IPS-NIHi7 (cell line): Measurements from ENCODE around the gene MYH7.
"Not testable (repeated sequence)": the region's sequence is repeated elsewhere in the genome, so short reads cannot be mapped to it uniquely, and the experiment has no call there.

Experiments
- DNase-seq: peaks from one replicate; pipeline ENCODE4 v3.0.0; 2012; ENCODE audit warnings: mixed read lengths; ENCODE audit errors: extremely low spot score

The MYH7 gene

DNA sequence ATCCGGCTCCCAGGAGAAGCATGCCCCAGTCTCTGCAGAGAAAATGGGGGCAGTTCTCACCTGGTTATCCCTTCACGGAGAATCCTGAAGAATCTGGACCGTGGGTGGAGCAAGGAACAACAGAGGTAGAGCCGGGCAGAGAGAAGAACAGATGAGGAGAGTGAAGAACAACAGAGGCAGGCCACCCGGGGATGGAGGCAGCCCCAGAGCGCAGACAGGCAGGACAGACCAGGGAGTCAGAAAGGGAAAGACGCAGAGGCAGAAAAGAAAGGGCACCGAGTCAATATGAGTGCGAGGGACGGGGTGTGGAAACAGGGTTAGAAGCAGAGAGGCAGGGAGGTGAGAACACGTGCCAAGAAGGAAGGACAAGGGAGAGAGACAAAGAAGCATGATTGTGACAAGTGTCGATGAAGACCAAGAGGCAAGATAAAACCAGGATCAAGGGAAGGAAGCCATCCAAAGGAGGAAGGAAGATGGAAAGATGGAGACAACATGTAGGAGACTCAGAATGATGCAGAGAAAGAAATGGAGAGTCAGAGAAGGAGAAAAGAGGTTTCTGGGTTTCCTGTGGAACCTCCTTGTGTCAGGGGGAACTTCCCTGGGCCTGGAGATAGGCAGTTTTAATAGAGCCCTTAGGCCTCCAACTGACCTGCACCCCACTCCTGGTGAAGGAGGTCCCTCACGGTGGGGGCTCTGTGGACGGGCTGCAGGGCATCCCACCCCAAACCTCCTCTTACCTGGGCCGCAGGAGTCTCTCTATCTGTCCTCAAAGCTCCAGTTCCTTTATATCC, 27.7 kb downstream of the MYH7 start, which contains the start of gene MYH6:
Gene MYH6, minus strand, starts transcription at position 758 of the 791 bp plus-strand sequence. CDS start 1,050 bp downstream, outside the sequence.
- no peak for DNase-seq

DNA sequence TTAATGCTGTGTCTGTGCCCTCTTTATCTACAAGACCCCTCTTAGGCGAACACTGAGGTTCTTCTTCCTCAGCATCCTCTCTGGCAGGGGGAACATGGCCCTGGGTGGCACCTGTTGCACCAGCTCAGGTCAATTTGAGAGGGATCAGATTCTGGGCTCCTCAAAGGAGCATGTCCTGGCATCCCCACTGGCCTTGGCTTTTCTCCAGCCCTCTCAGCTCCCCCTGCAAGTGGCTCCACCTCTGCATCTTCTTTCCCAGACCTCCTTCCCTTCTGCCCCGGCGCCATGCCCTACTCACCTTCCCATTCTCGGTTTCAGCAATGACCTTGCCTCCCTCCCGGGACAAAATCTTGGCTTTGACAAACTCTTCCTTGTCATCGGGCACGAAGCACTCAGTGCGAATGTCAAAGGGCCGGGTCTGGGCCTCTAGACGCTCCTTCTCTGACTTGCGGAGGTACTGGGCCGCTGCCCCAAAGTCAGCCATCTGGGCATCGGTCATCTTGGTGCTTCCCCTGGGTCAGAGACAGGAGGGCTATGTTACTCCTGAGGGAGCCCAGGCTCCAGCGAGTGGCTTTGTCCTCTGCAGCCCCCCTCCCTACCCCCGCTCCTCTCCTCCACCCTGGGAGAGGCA, 28.6 kb downstream of the MYH7 start:
- DNase-seq = no peak

DNA sequence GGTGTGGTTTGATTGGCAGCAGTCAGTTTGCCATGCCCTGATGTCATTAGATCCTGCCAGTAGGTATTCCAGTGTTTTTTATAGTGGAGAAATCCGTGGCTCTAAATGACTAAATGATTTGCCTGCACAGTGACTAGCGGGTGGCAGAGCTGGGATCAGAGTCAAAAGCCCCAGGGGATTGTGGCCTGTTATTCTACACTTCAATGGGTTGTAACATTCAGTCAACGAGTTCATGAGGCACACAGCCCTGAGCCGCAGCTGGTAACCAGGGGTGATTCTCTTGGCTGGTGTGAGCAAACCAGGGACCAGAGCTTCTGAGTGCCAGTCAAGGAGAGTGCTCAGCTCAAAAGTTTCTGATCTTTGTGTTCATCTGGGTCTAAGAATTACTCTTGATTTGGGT, 29.2 kb downstream of the MYH7 start:
- no peak for DNase-seq

DNA sequence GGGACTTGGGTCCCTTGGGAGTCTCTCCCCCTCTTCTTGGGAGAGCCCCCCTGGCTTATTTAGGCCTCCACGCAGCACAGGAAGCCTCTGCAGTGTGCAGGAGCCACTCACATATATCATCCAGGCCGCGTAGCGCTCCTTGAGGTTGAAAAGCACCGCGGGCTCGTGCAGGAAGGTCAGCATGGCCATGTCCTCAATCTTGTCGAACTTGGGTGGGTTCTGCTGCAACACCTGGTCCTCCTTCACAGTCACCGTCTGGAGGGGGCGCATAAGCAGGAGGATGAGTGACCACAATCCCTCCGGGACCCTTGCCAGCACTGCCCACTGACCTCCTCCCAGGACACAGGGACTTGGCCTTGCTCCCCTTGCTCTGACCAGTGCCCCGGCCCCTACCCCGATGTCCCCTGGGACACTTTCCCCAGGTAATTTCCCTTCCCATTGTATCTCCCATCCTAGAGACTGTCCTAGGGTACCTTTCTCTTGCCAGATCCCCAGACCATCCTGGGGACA, 29.9 kb downstream of the MYH7 start:
- DNase-seq = no peak

DNA sequence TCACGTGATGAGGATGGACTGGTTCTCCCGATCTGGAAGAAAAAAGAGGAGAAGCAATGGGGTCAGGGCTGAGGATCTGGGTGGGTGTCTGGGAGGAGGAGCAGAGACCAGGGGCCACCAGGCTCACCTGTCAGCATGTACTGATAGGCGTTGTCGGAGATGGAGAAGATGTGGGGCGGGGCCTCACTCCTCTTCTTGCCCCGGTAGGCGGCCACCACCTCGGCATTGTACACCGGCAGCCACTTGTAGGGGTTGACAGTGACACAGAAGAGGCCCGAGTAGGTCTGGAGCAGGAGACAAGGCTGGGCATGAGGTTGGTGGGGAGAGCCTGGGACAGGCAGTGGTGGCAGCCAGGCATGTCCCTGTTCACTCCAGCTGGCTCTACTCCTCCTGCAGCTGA, 30.4 kb downstream of the MYH7 start:
- DNase-seq = no peak

DNA sequence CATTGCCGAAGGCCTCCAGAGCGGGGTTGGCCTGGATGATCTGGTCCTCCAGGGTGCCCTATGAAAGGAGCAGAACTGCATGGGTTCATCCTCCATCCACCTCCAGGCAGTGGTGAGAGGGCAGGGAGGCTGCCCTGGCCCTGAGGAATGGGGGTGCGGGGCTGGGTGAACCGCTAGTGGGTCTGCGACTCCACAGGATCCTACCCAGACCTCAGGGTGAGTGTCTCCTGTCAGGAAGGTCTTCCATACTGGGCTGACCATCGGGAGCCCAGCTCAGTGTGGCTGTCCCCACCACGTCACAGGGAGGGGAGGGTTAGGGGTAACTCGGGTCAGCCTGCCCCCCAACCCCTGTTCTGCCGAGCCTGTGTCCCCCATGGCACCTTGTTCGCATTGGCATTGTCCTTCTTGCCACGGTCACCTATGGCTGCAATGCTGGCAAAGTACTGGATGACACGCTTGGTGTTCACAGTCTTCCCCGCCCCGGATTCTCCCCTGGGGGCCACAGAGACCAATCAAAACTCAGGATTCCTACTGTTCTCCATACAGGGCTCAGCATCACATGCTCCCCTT, 31.0 kb downstream of the MYH7 start:
- no peak for DNase-seq

DNA sequence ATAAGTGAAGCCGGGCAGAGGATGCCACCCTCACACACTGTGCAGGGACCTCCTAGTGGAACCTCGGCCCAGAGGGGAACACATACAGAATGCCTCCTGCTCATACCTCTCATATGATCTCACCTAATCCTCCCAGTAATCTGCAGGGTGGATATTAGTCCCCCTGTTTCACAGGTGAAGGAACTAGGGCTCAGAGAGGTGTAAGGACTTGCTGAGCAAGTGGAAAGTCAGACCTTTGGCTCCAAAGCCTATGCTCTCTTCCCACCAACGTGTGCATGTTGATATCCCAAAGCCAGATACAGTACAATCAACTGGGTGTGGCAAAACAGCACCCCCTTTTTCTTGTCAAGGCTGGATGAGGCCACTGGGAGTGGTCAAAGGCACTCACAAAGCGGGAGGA, 31.6 kb downstream of the MYH7 start:
- no peak for DNase-seq

DNA sequence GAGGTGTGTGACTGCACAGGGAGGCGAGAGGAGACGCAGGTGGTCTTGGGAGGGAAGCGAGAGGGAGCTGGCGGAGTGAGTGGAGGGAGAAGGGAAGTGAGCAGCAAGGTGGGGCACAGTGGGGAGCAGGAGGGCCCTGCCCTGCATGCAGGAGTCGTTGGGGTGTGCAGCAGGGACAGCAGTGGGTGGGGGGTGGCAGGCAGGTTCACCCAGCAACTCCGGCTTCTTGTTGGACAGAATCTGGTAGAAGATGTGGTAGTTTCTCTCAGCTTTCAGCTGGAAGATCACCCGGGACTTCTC, 32.4 kb downstream of the MYH7 start:
- DNase-seq = no peak

DNA sequence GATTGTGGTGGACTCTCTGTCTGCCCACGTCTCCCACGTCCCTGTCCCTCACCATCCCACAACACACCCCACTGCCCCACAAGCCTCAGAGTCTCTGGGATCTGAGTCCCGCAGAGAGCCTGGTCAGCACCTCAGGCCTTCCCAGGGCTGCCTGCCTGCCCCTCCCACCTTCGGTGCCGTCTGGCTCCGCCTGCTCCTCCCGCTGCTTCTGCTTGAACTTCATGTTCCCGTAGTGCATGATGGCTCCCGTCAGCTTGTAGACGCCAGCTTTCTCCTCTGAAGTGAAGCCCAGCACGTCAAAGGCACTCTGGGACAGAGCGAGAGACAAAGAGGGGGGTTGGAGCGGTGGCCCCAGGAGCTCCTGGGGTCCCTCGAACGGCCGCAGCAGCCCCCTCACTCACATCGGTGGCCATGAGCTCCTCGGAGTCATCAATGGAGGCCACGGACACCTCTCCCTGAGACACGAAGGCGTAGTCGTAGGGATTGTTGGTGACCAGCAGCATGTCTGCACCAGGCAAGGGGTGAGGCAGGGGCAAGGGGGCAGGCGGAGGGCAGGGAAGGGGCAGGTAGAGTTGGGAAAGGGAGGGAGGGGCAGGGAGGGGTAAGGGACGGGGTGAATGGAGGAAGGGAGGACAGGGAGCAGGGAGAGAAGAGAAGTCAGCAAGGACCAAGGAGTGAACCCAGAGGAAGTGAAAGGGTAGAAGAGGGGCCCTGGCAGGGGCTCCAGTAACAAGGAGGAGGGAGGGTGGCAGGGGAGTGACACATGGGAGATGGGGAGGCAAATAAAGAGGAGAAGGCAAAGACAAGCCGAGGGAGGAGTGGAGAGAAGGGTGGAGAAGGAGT, 32.9 kb downstream of the MYH7 start:
- peak; percentile 43 for DNase-seq

DNA sequence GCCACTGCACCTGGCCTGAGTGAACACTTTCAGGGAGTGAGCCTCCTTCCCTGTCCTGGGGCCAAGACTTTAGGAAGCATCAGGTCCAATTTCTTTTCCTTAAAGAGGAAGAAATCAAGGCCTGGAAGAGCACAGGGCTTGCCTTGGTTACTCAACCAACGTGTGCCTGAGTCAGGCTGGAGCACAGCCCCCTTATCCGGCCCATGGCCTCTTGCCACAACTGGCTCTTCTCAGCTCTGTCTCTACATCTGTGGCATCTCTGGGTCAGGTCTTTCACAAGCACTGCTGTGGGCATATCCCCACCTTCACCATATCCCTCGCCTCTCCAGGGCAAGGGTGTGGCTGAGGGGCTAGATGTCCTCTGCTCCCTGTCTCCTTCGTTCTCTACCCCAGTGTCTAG, 34.2 kb downstream of the MYH7 start:
- DNase-seq = no peak

DNA sequence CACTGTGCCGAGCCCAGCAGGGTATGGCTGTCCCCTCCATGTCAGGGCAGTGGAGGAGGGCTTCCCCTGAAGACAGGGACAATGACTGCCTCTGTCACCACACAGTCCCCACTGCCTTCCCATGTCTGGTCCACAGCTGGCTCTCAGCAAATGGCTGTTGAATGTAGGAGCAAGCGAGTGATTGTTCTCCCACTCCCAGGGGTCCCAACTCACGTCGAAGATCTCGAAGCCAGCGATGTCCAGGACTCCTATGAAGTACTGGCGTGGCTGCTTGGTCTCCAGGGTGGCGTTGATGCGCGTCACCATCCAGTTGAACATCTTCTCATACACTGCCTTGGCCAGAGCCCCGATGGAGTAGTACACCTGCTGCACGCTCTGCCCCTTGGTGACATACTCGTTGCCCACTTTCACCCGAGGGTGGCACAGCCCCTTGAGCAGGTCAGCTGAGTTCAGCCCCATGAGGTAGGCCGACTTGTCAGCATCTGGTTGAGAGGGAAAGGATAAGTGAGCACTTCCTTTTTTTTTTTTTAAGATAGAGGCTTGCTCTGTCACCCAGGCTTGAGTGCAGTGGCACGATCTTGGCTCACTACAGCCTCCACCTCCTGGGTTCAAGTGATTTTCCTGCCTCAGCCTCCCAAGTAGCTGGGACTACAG, 34.8 kb downstream of the MYH7 start:
- not testable (repeated sequence) for DNase-seq

DNA sequence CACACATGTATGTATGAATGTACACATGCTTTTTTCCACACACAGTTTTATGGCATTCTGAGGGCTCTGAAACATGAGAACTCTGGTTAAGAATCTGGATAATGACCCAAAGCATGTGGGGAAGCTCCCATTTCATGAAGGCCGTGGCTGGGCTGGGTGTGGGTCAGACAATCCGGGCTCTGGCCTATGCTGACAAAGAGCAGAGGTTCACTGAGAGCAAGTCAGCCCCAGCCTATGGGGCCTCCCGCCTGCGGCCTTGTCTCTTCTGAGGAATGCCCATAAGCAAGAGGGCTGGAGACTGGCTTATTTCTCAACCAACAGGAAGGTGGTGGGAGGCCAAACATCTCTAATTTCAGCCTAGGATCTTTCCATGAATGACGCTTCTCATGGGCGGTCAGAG, 35.9 kb downstream of the MYH7 start:
- DNase-seq = no peak

DNA sequence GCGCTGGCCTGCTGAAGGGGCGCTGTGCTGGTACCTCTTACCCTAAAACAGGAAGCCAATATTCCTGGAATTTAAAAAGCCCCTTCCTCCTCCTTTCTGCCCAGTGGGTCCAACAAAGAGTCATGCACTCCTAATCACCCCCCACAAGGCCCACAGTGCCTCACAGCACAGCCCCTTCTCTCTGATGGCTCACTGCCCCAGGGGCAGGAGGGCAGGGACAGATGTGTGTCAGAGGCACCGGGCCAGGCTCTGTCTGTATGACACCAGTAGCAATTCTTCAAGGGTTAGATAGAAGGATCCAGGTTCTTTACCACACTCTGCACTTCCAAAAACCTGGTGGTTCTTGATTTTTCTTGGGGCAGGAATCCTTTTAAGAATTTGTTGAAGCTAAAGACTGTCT, 36.3 kb downstream of the MYH7 start:
- no peak for DNase-seq

DNA sequence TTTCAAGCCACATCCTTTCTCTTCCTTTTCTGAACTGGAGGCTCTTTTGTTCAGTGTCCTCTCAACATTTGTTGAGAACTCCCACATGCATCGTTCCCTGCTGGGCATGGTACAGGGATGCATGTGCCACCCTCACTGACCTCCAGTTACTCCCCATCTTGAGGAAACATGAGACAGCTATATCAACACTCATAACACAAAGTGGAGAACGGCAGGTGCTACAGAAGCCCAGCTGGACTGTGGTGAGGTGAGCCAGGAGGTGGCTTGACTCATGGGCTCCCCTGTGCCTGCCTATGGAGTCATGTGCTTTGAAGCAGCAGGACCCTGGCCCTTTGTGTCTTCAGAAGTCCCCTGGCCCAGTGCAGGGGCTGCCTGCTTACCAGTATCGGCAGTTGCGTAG, 37.1 kb downstream of the MYH7 start:
- no peak for DNase-seq

DNA sequence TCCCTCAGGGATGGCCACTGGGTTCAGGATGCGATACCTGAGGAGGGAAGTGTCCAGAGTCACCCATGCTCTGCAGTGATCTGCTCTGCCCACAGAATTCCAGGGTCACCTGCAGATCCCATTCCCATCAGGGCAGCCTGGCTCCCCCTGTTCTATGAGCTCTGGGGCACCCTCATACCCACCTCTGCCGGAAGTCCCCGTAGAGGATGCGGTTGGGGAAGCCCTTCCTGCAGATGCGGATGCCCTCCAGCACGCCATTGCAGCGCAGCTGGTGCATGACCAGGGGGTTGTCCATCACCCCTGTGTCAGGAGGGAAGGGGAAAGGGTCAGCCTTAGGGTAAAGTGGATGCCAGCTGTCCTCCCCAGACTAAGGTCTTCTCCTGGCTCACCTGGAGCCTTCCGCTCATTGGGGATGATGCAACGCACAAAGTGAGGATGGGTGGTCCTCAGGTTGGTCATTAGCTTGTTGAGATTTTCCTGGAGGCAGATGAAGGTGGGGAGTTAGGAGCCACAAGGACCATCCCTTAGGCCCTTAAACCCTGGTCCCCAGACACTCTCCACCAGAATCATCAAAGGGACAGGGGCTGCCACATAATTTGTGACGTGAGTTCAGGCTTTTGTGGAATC, 38.6 kb downstream of the MYH7 start:
- no peak for DNase-seq

DNA sequence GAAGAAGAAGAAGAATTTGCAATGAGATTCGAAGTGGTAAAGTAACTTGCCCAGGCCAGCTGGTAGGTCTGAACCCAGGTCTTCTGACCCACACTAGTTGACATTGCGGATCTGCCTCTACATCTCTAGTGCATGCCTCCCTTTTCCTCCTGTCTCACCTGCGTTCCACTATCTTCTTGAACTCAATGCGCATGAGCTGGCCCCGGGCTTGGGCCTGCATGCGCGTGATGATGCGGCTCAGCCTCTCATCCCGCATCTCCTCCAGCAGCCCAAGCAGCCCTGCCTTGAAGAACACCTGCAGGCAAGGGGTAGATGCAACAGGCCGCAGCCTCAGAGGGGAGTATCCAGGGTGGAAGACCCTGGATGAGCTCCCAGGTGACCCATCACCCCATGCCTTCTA, 39.3 kb downstream of the MYH7 start:
- DNase-seq = no peak

DNA sequence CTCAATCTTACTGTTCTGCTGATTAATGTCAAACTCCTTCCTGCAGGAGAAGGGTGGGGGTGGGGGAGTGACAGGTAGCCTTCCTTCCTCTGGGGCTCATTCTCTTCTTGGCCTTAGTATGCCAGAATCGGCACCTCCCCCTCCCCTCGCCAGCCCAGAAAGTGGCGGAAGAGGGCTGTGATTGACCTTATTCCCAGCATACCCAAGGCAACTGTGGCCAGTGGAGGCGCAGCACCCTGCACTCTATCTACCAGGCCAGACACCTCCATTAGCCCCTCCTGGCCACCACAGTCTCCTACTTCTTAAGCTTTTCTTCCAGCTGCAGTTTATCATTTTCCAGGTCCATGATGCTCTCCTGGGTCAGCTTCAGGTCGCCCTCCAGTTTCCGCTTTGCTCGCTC, 42.8 kb downstream of the MYH7 start:
- no peak for DNase-seq

DNA sequence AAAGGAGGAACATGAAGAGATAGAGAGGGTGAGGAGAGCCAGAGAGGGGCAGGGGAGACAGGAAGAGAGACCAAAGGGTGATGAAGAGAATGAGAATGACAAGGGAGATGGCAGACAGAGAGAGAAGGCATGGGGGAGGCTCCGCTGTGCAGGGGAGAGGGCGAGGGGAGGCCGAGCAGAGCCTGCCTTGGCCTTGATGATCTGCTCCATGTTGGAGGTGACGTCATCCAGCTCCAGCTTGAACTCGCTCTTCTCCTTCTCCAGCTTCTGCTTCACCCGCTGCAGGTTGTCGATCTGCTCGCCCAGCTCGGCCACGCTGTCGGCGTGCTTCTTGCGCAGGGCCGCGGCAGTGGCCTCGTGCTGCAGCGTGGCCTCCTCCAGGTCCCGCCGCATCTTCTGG, 45.6 kb downstream of the MYH7 start:
- not testable (repeated sequence) for DNase-seq

DNA sequence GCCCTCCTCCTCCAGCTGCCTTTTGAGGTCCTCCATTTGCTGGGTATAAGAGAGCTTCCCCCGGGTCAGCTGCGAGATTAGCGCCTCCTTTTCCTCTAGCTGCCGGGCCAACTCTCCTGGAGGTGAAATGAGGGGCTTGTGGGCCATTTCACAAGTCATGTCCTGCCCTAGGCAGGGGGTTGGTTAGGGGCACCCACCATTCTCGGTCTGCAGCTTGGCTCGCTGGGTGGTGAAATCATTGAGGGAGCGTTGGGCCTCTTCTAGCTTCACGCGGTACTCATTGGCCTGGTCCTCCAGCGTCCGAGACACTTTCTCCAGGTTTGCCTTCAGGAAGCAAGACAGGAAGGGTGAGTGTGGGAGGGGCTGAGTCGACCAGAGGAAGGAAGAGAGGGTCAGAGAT, 46.1 kb downstream of the MYH7 start:
- no peak for DNase-seq

DNA sequence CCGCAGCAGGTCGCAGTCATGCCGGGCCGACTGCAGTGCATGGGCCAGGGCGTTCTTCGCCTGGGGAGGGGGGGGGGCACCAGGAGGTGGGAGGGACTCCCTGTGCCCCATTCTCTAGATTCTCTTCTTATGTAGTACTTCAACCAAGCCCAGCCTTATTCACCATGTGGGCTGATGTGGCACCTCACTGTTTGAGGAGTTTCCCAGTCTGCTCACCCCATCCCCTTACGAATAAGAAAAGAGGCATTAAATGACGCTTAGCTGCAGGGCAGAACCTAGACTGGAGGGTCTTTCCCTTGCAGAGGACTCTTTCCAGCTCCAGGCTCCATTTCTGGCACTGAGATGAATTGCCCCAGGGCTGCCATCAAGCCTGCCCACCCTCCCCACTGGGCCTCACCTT, 46.5 kb downstream of the MYH7 start:
- DNase-seq = no peak
